GM12878 (cell line): ENCODE results near the gene KIF23. TPM values are rescaled to one million over a fixed set of nuclear protein-coding genes. Genes with fewer than 3 reads are reported as not detected.

ENCODE experiments used
- ATAC-seq: fragments of 200-7000 bp; cut with Tn5 transposase; 3 replicates; pipeline ENCODE4 v1.9.1; 2020; ENCODE audit warnings: mild to moderate bottlenecking, moderate library complexity
- BruUV-seq: library from RNA; stranded (reverse); fragments of 400-500 nt; replicated peaks from 2 replicates; lab custom pipeline; 2021; lab: Mats Ljungman, UMichigan
- CTCF ChIA-PET: fragments of 300-600 bp; sonication (Branson Sonifier 250); formaldehyde crosslinking; extraction: SDS; loops from one replicate; lab custom pipeline; 2021; ENCODE audit warnings: inconsistent platforms; lab: Yijun Ruan, JAX
- POLR2A ChIA-PET: fragments of 350-600 bp; formaldehyde crosslinking; extraction: SDS; loops from one replicate; lab custom pipeline; 2021; ENCODE audit warnings: inconsistent platforms; lab: Charles Lee
- RAD21 ChIA-PET: fragments of 300-600 bp; sonication (Branson Sonifier 250); formaldehyde crosslinking; loops from one replicate; lab custom pipeline; 2023; ENCODE audit warnings: antibody characterized with exemption; ENCODE audit not compliant: unreplicated experiment; lab: Charles Lee
- SMC1A ChIA-PET: fragments of 300-600 bp; sonication (Branson Sonifier 250); formaldehyde crosslinking; loops from one replicate; lab custom pipeline; 2023; ENCODE audit not compliant: unreplicated experiment, uncharacterized antibody; lab: Charles Lee
- DNase-seq: peaks from one replicate; pipeline ENCODE4 v3.0.0-alpha.2; 2011; ENCODE audit warnings: low read depth, low spot score
- FAIRE-seq: peaks from 3 replicates; lab custom pipeline; 2011; peaks lifted over from hg19 to GRCh38; lab: Jason Lieb, UNC
- H2AFZ ChIP-seq: 2 replicates; pipeline ENCODE4 v1.6.0; 2011; ENCODE audit warnings: low read depth, low read length, control low read depth; ENCODE audit not compliant: control insufficient read depth
- H3K27ac ChIP-seq: 2 replicates; pipeline ENCODE4 v1.5.1; 2011; ENCODE audit warnings: control low read depth; ENCODE audit not compliant: control insufficient read depth, insufficient read depth
- H3K27me3 ChIP-seq, 2 experiments: replicated peaks in 1 of 2; 2 replicates each; pipeline versions ENCODE4 v1.6.0 to v1.6.1; 2011; ENCODE audit warnings: low read length in 1 of 2; ENCODE audit not compliant: control insufficient read depth in 2 of 2, insufficient read depth in 2 of 2
- H3K36me3 ChIP-seq, 2 experiments: 2 replicates each; pipeline ENCODE4 v1.5.1; 2011; ENCODE audit warnings: low read length in 1 of 2; ENCODE audit not compliant: control insufficient read depth in 2 of 2, insufficient read depth in 2 of 2
- H3K4me1 ChIP-seq: 2 replicates; pipeline ENCODE4 v1.6.1; 2011; ENCODE audit warnings: mild to moderate bottlenecking, low read length, moderate library complexity, mixed read lengths; ENCODE audit not compliant: control insufficient read depth, insufficient read depth
- H3K4me2 ChIP-seq: 2 replicates; pipeline ENCODE4 v1.6.0; 2011; ENCODE audit warnings: control low read depth; ENCODE audit not compliant: control insufficient read depth, insufficient read depth
- H3K4me3 ChIP-seq: fragments of 200-600 bp; sonication (generic); 2 replicates; pipeline ENCODE4 v1.5.1; 2016
- H3K79me2 ChIP-seq: 2 replicates; pipeline ENCODE4 v1.6.0; 2011; ENCODE audit warnings: low read length; ENCODE audit not compliant: control insufficient read depth, insufficient read depth
- H3K9ac ChIP-seq: 2 replicates; pipeline ENCODE4 v1.8.0; 2011; ENCODE audit warnings: low read length, control low read depth, mixed read lengths; ENCODE audit not compliant: control insufficient read depth, insufficient read depth
- H3K9me3 ChIP-seq: replicated peaks from 3 replicates; pipeline ENCODE4 v1.5.1; 2011; ENCODE audit warnings: mild to moderate bottlenecking, low read length; ENCODE audit not compliant: control insufficient read depth, insufficient read depth
- H4K20me1 ChIP-seq: 2 replicates; pipeline ENCODE4 v1.6.0; 2011; ENCODE audit not compliant: control insufficient read depth, insufficient read depth
- ATF3 ChIP-seq: IDR thresholded peaks from 2 replicates; pipeline ENCODE4 v1.6.1; 2011; ENCODE audit warnings: low read depth, mild to moderate bottlenecking, low read length, moderate library complexity, borderline replicate concordance; ENCODE audit errors: extremely low read depth
- CBX3 ChIP-seq: fragments of 200-600 bp; sonication (generic); IDR thresholded peaks from 2 replicates; pipeline ENCODE4 v1.6.1; 2016; ENCODE audit warnings: low read depth, borderline replicate concordance
- EP300 ChIP-seq, 2 experiments: fragments of 150-350 bp in 1 of 2; IDR thresholded peaks; 2 replicates each; pipeline ENCODE4 v1.6.1; 2011 to 2012; ENCODE audit warnings: low read depth in 2 of 2, low read length in 2 of 2, borderline replicate concordance in 1 of 2, improper control_type of control experiment in 1 of 2, inconsistent platforms in 1 of 2; ENCODE audit not compliant: control insufficient read depth in 1 of 2
- ETV6 ChIP-seq, 2 experiments: fragments of 450-650 bp in 1 of 2; IDR thresholded peaks in 1 of 2; conservative IDR thresholded peaks in 1 of 2; 2 replicates each; pipeline ENCODE4 v1.6.1; 2014; ENCODE audit warnings: antibody characterized with exemption in 1 of 2, borderline replicate concordance in 1 of 2, low read depth in 1 of 2, mild to moderate bottlenecking in 1 of 2, moderate library complexity in 1 of 2
- MYC ChIP-seq: IDR thresholded peaks from 2 replicates; pipeline ENCODE4 v1.6.1; 2011; ENCODE audit warnings: mild to moderate bottlenecking, low read length, moderate library complexity, inconsistent platforms; ENCODE audit not compliant: insufficient read depth, insufficient replicate concordance, insufficient read length, severe bottlenecking
- NR2F1 ChIP-seq: fragments of 450-650 bp; conservative IDR thresholded peaks from 2 replicates; pipeline ENCODE4 v1.6.1; 2017; ENCODE audit warnings: mild to moderate bottlenecking
- PAX8 ChIP-seq: fragments of 450-650 bp; IDR thresholded peaks from 2 replicates; pipeline ENCODE4 v1.6.1; 2017; ENCODE audit warnings: mild to moderate bottlenecking, moderate library complexity
- PML ChIP-seq: IDR thresholded peaks from 2 replicates; pipeline ENCODE4 v1.6.1; 2012; ENCODE audit warnings: low read length, inconsistent platforms
- RAD51 ChIP-seq: fragments of 450-650 bp; IDR thresholded peaks from 2 replicates; pipeline ENCODE4 v1.6.1; 2016; ENCODE audit warnings: moderate library complexity, mild to moderate bottlenecking, inconsistent platforms
- ZBED1 ChIP-seq: IDR thresholded peaks from 2 replicates; pipeline ENCODE4 v1.6.1; 2016; ENCODE audit warnings: borderline replicate concordance
- ZNF217 ChIP-seq: fragments of 450-650 bp; IDR thresholded peaks from 2 replicates; pipeline ENCODE4 v1.6.1; 2017; ENCODE audit warnings: antibody characterized with exemption, mild to moderate bottlenecking
- WGBS: methylation state at CpG from one replicate; pipeline ENCODE4 v1.1.6; 2016; ENCODE audit warnings: low lambda C conversion rate; ENCODE audit not compliant: insufficient replicate concordance, insufficient coverage; ENCODE audit errors: missing lambda C conversion rate; 5-methylcytosine and 5-hydroxymethylcytosine counted together
- in situ Hi-C: fragments of 300-500 bp; cut with MboI; formaldehyde crosslinking; loops from 9 replicates; pipeline ENCODE4 v1.14.3; 2018; ENCODE audit warnings: mixed read lengths
- intact Hi-C: fragments of 100-400 bp; cut with micrococcal nuclease; formaldehyde crosslinking; loops from one replicate; pipeline ENCODE4 v1.14.2; 2022; ENCODE audit not compliant: unreplicated experiment
- polyA plus RNA-seq, 11 experiments: library from polyadenylated mRNA; depleted of rRNA in 4 of 11; unstranded in 6 of 11; stranded (reverse) in 5 of 11; fragments of >200 nt; fragmentation: Nextera tagmentation in 4 of 11; fragmentation: Illumina TruSeq in 1 of 11; extraction: Ambion mirVana in 4 of 11; extraction: Trizol in 1 of 11; gene quantifications; 1 replicate in 1 of 11; 2 replicates in 10 of 11; pipeline versions ENCODE4 v1.2.1 to v1.2.3, GENCODE V29; 2011 to 2016; ENCODE audit warnings: inconsistent platforms in 2 of 11, missing spikeins in 2 of 11, low read depth in 1 of 11
- total RNA-seq, 4 experiments: library from RNA; depleted of rRNA in 3 of 4; stranded (reverse); fragments of >200 nt in 3 of 4; fragmentation: Illumina TruSeq in 1 of 4; extraction: Trizol in 1 of 4; gene quantifications; 2 replicates each; pipeline versions ENCODE4 v1.2.1 to v1.2.3, GENCODE V29; 2013 to 2021

KIF23 gene
- total and polyA plus RNA-seq, 10 of the 15 experiments (the other 5 are each of a cell fraction or from before 2014, with no cell fraction given), result 28.0 to 62.5 (median 46.6) TPM

- TF ChIP-seq ZNF217 (no peak), NR2F1 (no peak), PML (no peak), MYC (no peak), ATF3 (no peak), ZBED1 (no peak), ETV6 (conservative IDR thresholded peaks at IDR 0.05 in 1 of 2, IDR thresholded peaks at IDR 0.05 in 1 of 2; ENCODE audit: borderline replicate concordance in 1 of 2, low read depth in 1 of 2) (no peak), RAD51 (no peak)
These were observed 24.7 kb upstream of the KIF23 start (continued) for GRCh38 chr15:69389426-69389825.

DNA sequence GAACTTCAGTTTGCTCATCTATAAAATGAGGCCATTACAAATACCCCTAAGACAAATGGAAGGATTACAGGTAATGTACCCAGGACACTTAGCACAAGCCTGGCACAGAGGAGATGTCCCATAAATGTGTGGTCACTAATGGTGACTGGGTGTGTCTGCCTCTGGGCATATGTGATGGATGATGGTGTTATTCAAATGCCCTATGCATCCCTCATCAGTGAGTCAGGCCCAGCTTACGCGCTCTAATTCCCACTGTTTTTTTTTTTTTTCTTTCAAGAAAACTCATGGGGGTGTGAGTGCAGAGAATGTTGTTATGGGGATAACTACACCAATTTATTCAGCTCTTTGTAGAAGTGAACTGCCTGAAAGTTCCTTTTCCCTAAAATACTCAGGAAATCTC is 23.6 kb upstream of the KIF23 start:
- Histone ChIP-seq H3K9ac (no peak overlapping the region), H3K79me2 (no peaks in the 10 kb centered on the region), H3K4me2 (no peak overlapping the region), H3K4me3 (no peak overlapping the region), H2AFZ (no peak overlapping the region), H4K20me1 (no peaks in the 10 kb centered on the region), H3K36me3 (no peaks in the 10 kb centered on the region), H3K4me1 (no peaks in the 10 kb centered on the region), H3K9me3 (no peaks in the 10 kb centered on the region), H3K27ac (no peak overlapping the region), H3K27me3 (peaks cover 0 to 3% of the 10 kb centered on the region in 2 experiments; a peak in 1 of 4 replicates)
- ChIA-PET RAD21 (no interaction called here), CTCF (no interaction called here), SMC1A (interaction anchor here (0.6 kb wide), 1 partner anchor 331 kb away, joined by 3 read pairs; no protein-coding TSS in a partner anchor), POLR2A (interaction anchor here (0.7 kb wide), 1 partner anchor 9 kb away, joined by 3 read pairs; no protein-coding TSS in a partner anchor)
- no TSS peak for BruUV-seq
- in situ Hi-C loops (no loop called here), intact Hi-C loops (loop anchor here (5.0 to 10.0 kb wide), 2 partner anchors 126 to 353 kb away; no protein-coding TSS in a partner anchor)
- TF ChIP-seq EP300 (IDR thresholded peaks at IDR 0.05; ENCODE audit: borderline replicate concordance in 1 of 2, control insufficient read depth in 1 of 2, low read depth in 2 of 2, low read length in 2 of 2), result no peak
- TF ChIP-seq PAX8, result no peak
- no peak for TF ChIP-seq CBX3
- DNase-seq (no peak), ATAC-seq (no peak), FAIRE-seq (no peak)
- 70% methylated on average over 2 of the region's 2 CpGs for WGBS
